ENCODE measurements around the gene SFSWAP.

SFSWAP gene

GRCh38 chr12:131682510-131682895 is 28.4 kb upstream of the SFSWAP start:
- ATAC-seq: no peak
- no peak for TF ChIP-seq POU6F1 (CRISPR knock-in tag; IDR thresholded peaks at IDR 0.05; ENCODE audit: borderline replicate concordance, low read depth)
- no peak for TF ChIP-seq TOX (CRISPR knock-in tag; IDR thresholded peaks at IDR 0.05; ENCODE audit: borderline replicate concordance)
- no peak for TF ChIP-seq ARNTL (CRISPR knock-in tag; IDR thresholded peaks at IDR 0.05; ENCODE audit: borderline replicate concordance, low read depth)
- TF ChIP-seq SNAI2 (CRISPR knock-in tag; IDR thresholded peaks at IDR 0.05): no peak
- TF ChIP-seq PATZ1 (CRISPR knock-in tag; IDR thresholded peaks at IDR 0.05; ENCODE audit: borderline replicate concordance): no peak
- TF ChIP-seq ISL1 (CRISPR knock-in tag; IDR thresholded peaks at IDR 0.05): no peak
- no peak for TF ChIP-seq TCF4 (CRISPR knock-in tag; IDR thresholded peaks at IDR 0.05; ENCODE audit: borderline replicate concordance)
- TF ChIP-seq ZNF8 (CRISPR knock-in tag; IDR thresholded peaks at IDR 0.05): no peak
- no peak for TF ChIP-seq BACH2 (CRISPR knock-in tag; IDR thresholded peaks at IDR 0.05; ENCODE audit: borderline replicate concordance)
- TF ChIP-seq PPARA (CRISPR knock-in tag; IDR thresholded peaks at IDR 0.05; ENCODE audit: borderline replicate concordance): no peak
- TF ChIP-seq CSDC2 (CRISPR knock-in tag; IDR thresholded peaks at IDR 0.05): no peak
- no peak for TF ChIP-seq ZNF565 (CRISPR knock-in tag; conservative IDR thresholded peaks at IDR 0.05; ENCODE audit: low read depth)
- no peak for TF ChIP-seq ZC3H10 (CRISPR knock-in tag; IDR thresholded peaks at IDR 0.05)
- TF ChIP-seq RARB (CRISPR knock-in tag; IDR thresholded peaks at IDR 0.05): no peak
- TF ChIP-seq CSRNP3 (CRISPR knock-in tag; IDR thresholded peaks at IDR 0.05): no peak
- TF ChIP-seq OSR1 (CRISPR knock-in tag; IDR thresholded peaks at IDR 0.05): no peak
- no peak for TF ChIP-seq ESRRG (CRISPR knock-in tag; IDR thresholded peaks at IDR 0.05)

- no peak for ATAC-seq
- no peak for TF ChIP-seq RARB (CRISPR knock-in tag; IDR thresholded peaks at IDR 0.05)
- no peak for TF ChIP-seq GLIS3 (CRISPR knock-in tag; IDR thresholded peaks at IDR 0.05)
- TF ChIP-seq ZNF8 (CRISPR knock-in tag; IDR thresholded peaks at IDR 0.05): no peak
- no peak for TF ChIP-seq POU6F1 (CRISPR knock-in tag; IDR thresholded peaks at IDR 0.05; ENCODE audit: borderline replicate concordance, low read depth)
- no peak for TF ChIP-seq CSRNP3 (CRISPR knock-in tag; IDR thresholded peaks at IDR 0.05)
Measured at GRCh38 chr12:131683266-131684014, 27.4 kb upstream of the SFSWAP start.

- ATAC-seq: no peak
- TF ChIP-seq ZNF8 (CRISPR knock-in tag; IDR thresholded peaks at IDR 0.05) (no peak), CSRNP3 (CRISPR knock-in tag; IDR thresholded peaks at IDR 0.05) (no peak), PPARA (CRISPR knock-in tag; IDR thresholded peaks at IDR 0.05; ENCODE audit: borderline replicate concordance) (no peak), TSHZ2 (CRISPR knock-in tag; IDR thresholded peaks at IDR 0.05) (no peak), ESRRG (CRISPR knock-in tag; IDR thresholded peaks at IDR 0.05) (no peak), GLIS3 (CRISPR knock-in tag; IDR thresholded peaks at IDR 0.05) (no peak), ARNTL (CRISPR knock-in tag; IDR thresholded peaks at IDR 0.05; ENCODE audit: borderline replicate concordance, low read depth) (no peak), ZNF70 (CRISPR knock-in tag; IDR thresholded peaks at IDR 0.05) (no peak), OSR1 (CRISPR knock-in tag; IDR thresholded peaks at IDR 0.05) (no peak), ZNF565 (CRISPR knock-in tag; conservative IDR thresholded peaks at IDR 0.05; ENCODE audit: low read depth) (no peak), ISL1 (CRISPR knock-in tag; IDR thresholded peaks at IDR 0.05) (no peak), PATZ1 (CRISPR knock-in tag; IDR thresholded peaks at IDR 0.05; ENCODE audit: borderline replicate concordance) (no peak)
Measured at GRCh38 chr12:131684015-131684725, 26.7 kb upstream of the SFSWAP start.

Measured in SK-N-SH treated with all-trans-retinoic acid at 6 μM for 48 hours (cell line).